Endodermal cell (in vitro differentiated cells): Measurements from ENCODE around the gene GLIS2. TPM values are rescaled to one million over a fixed set of nuclear protein-coding genes. Genes with fewer than 3 reads are reported as not detected.

Experiments
- DNase-seq: peaks from one replicate; pipeline ENCODE4 v3.0.0-alpha.2; 2017
- H3K27ac ChIP-seq: 2 replicates; pipeline ENCODE4 v1.5.1; 2013; ENCODE audit warnings: mild to moderate bottlenecking, low read depth, low read length, moderate library complexity
- H3K27me3 ChIP-seq: 2 replicates; pipeline ENCODE4 v1.6.1; 2013; ENCODE audit warnings: mild to moderate bottlenecking, low read length, moderate library complexity; ENCODE audit not compliant: insufficient read depth, control insufficient read depth, poor library complexity, severe bottlenecking
- H3K36me3 ChIP-seq: 2 replicates; pipeline ENCODE4 v1.7.0; 2013; ENCODE audit warnings: mild to moderate bottlenecking, low read length, moderate library complexity; ENCODE audit not compliant: control insufficient read depth, insufficient read depth
- H3K4me1 ChIP-seq: one replicate; pipeline ENCODE4 v1.7.0; 2013; ENCODE audit warnings: low read length; ENCODE audit not compliant: control insufficient read depth, insufficient read depth
- H3K4me3 ChIP-seq: 2 replicates; pipeline ENCODE4 v1.5.1; 2013; ENCODE audit warnings: mild to moderate bottlenecking, low read length, moderate library complexity
- H3K9ac ChIP-seq: 2 replicates; pipeline ENCODE4 v1.6.1; 2013; ENCODE audit warnings: mild to moderate bottlenecking, low read length, moderate library complexity; ENCODE audit not compliant: poor library complexity, severe bottlenecking; ENCODE audit errors: extremely low read depth
- H3K9me3 ChIP-seq: 2 replicates; pipeline ENCODE4 v1.6.1; 2013; ENCODE audit warnings: mild to moderate bottlenecking, low read length, moderate library complexity; ENCODE audit not compliant: control insufficient read depth
- H3K27ac Mint-ChIP-seq: 2 replicates; pipeline ENCODE4 v1.8.0; 2020; ENCODE audit warnings: mixed read lengths
- H3K27me3 Mint-ChIP-seq: 2 replicates; pipeline ENCODE4 v1.8.0; 2021; ENCODE audit warnings: mild to moderate bottlenecking, mixed read lengths; ENCODE audit not compliant: insufficient read depth
- H3K36me3 Mint-ChIP-seq: 2 replicates; pipeline ENCODE4 v1.8.0; 2020; ENCODE audit warnings: low read depth, mixed read lengths
- H3K4me1 Mint-ChIP-seq: 2 replicates; pipeline ENCODE4 v1.8.0; 2020; ENCODE audit warnings: mixed read lengths
- H3K4me3 Mint-ChIP-seq: 2 replicates; pipeline ENCODE4 v1.8.0; 2020; ENCODE audit warnings: mild to moderate bottlenecking, moderate library complexity, mixed read lengths
- H3K9me3 Mint-ChIP-seq: 2 replicates; pipeline ENCODE4 v1.8.0; 2020; ENCODE audit warnings: mild to moderate bottlenecking, mixed read lengths
- CTCF ChIP-seq: fragments of 200-600 bp; sonication (generic); conservative IDR thresholded peaks from 2 replicates; pipeline ENCODE4 v1.5.0; 2021; ENCODE audit warnings: antibody characterized with exemption, mild to moderate bottlenecking
- WGBS, 2 experiments: methylation state at CpG; one replicate each; pipeline versions ENCODE4 v1.1.5 to v1.1.7; 2013; ENCODE audit warnings: missing lambda C conversion rate in 2 of 2, mixed read lengths in 1 of 2; ENCODE audit not compliant: insufficient coverage in 1 of 2, insufficient read length in 1 of 2; 5-methylcytosine and 5-hydroxymethylcytosine counted together
- total RNA-seq, 2 donors: library from RNA; stranded (reverse); fragmentation: NEBNext Ultra II Directional in 1 of 2; extraction: Animal tissue kit (Norgen Biotek cat#: 25700) in 1 of 2; gene quantifications; 2 replicates in 1 of 2; 3 replicates in 1 of 2; pipeline ENCODE4 v1.2.1, GENCODE V29; 2021

The GLIS2 gene
- total RNA-seq, 2 donors from 2014 or later, result 9.1 to 13.2 TPM

- no peaks in the 10 kb centered on the region for H3K27me3 ChIP-seq
- no peaks in the 10 kb centered on the region for H3K4me1 ChIP-seq
- no peaks in the 10 kb centered on the region for H3K9me3 ChIP-seq
- WGBS, 2 experiments, result 68 to 92% methylated on average over 3 to 8 of the region's 8 CpGs
- Mint-ChIP-seq H3K36me3 (no peaks in the 10 kb centered on the region), H3K4me1 (peaks cover 6% of the 10 kb centered on the region), H3K4me3 (no peak overlapping the region), H3K27me3 (no peaks in the 10 kb centered on the region), H3K9me3 (no peaks in the 10 kb centered on the region), H3K27ac (no peak overlapping the region)
- H3K4me3 ChIP-seq, result no peak overlapping the region
- H3K36me3 ChIP-seq, result no peaks in the 10 kb centered on the region
- DNase-seq, result peak; percentile 46
- no peak overlapping the region for H3K9ac ChIP-seq
- no peak for TF ChIP-seq CTCF
- no peak overlapping the region for H3K27ac ChIP-seq
Measured at GRCh38 chr16:4386451-4386805, 70.6 kb downstream of the GLIS2 start.

GRCh38 chr16:4386951-4387565 is 71.2 kb downstream of the GLIS2 start:
- H3K27ac ChIP-seq, result no peak overlapping the region
- no peaks in the 10 kb centered on the region for H3K36me3 Mint-ChIP-seq
- TF ChIP-seq CTCF, result no peak
- no peak overlapping the region for H3K4me3 ChIP-seq
- H3K36me3 ChIP-seq, result no peaks in the 10 kb centered on the region
- 71 to 94% methylated on average over 3 to 8 of the region's 10 CpGs for WGBS, 2 experiments
- no peak overlapping the region for H3K9ac ChIP-seq
- H3K4me3 Mint-ChIP-seq, result no peak overlapping the region
- no peaks in the 10 kb centered on the region for H3K27me3 Mint-ChIP-seq
- H3K9me3 Mint-ChIP-seq, result no peaks in the 10 kb centered on the region
- H3K4me1 ChIP-seq, result no peaks in the 10 kb centered on the region
- peaks cover 6% of the 10 kb centered on the region for H3K4me1 Mint-ChIP-seq
- DNase-seq, result peak; percentile 33
- H3K9me3 ChIP-seq, result no peaks in the 10 kb centered on the region
- no peaks in the 10 kb centered on the region for H3K27me3 ChIP-seq
- no peak overlapping the region for H3K27ac Mint-ChIP-seq

- no peaks in the 10 kb centered on the region for H3K9me3 Mint-ChIP-seq
- H3K27me3 Mint-ChIP-seq, result no peaks in the 10 kb centered on the region
- H3K9me3 ChIP-seq, result no peaks in the 10 kb centered on the region
- no peak overlapping the region for H3K4me3 ChIP-seq
- peak; percentile 45 for DNase-seq
- no peaks in the 10 kb centered on the region for H3K4me1 ChIP-seq
- H3K4me3 Mint-ChIP-seq, result no peak overlapping the region
- H3K4me1 Mint-ChIP-seq, result peaks cover 7% of the 10 kb centered on the region
- no peaks in the 10 kb centered on the region for H3K36me3 Mint-ChIP-seq
- 92 to 94% methylated on average over 11 to 20 of the region's 20 CpGs for WGBS, 2 experiments
- no peaks in the 10 kb centered on the region for H3K36me3 ChIP-seq
- no peak overlapping the region for H3K27ac Mint-ChIP-seq
- H3K27me3 ChIP-seq, result no peaks in the 10 kb centered on the region
- H3K9ac ChIP-seq, result no peak overlapping the region
- no peak overlapping the region for H3K27ac ChIP-seq
- no peak for TF ChIP-seq CTCF
Measured at GRCh38 chr16:4387781-4388180, 71.9 kb downstream of the GLIS2 start.
